OCI-LY7 (cell line): Measurements from ENCODE around the gene KCNJ14.

Experiments used
- CTCF ChIP-seq: fragments of 200-600 bp; sonication (generic); conservative IDR thresholded peaks from 2 replicates; pipeline ENCODE4 v1.5.1; 2014; ENCODE audit warnings: mild to moderate bottlenecking, antibody characterized with exemption, low read length, moderate library complexity, mixed read lengths
- EZH2phosphoT487 ChIP-seq: fragments of 200-600 bp; sonication (generic); IDR thresholded peaks from 2 replicates; pipeline ENCODE4 v1.6.1; 2018; ENCODE audit warnings: low read depth, borderline replicate concordance, mild to moderate bottlenecking, mixed run types, antibody characterized with exemption, low read length, moderate library complexity, mixed read lengths

DNA sequence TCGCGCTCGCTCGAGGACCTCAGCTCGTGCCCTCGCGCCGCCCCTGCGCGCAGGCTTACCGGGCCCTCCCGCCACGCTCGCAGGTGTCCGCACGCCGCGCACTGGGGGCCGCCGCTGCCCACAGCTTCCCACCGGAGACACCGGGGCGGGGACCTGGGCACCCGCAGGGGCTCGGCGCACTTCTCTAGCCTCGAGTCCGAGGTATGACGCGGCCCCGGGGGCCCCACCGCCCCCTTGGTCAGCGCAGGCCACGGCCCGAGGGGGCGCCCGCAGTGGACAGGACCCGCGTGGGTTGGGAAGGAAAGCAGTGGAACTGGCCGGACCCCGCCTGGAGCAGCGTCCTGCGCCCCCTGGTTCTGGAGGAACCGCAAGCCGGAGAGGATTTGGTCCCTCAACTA, 11.6 kb upstream of the KCNJ14 start:
- TF ChIP-seq CTCF (no peak), EZH2phosphoT487 (no peak)
